LNCaP clone FGC (cell line): ENCODE data around the gene TNFRSF21.
"Not testable (repeated sequence)": the region's sequence is repeated elsewhere in the genome, so short reads cannot be mapped to it uniquely, and the experiment has no call there.

Experiments
- DNase-seq: peaks from one replicate; pipeline ENCODE4 v3.0.0-alpha.2; 2011; ENCODE audit warnings: low read depth
- H3K4me3 ChIP-seq: 2 replicates; pipeline ENCODE4 v1.5.1; 2011; ENCODE audit warnings: mild to moderate bottlenecking, low read depth, low read length, control low read depth
- CTCF ChIP-seq: IDR thresholded peaks from 2 replicates; pipeline ENCODE4 v1.5.1; 2012; ENCODE audit warnings: mild to moderate bottlenecking; ENCODE audit not compliant: control insufficient read depth, insufficient read depth; ENCODE audit errors: extremely low read depth

Gene TNFRSF21

GRCh38 chr6:47275640-47276039 lies 34.1 kb downstream of the TNFRSF21 start:
- DNase-seq: no peak
- no peak overlapping the region for H3K4me3 ChIP-seq
- no peak for TF ChIP-seq CTCF

- not testable (repeated sequence) for H3K4me3 ChIP-seq, DNase-seq
Observed at GRCh38 chr6:47275132-47275531, 34.6 kb downstream of the TNFRSF21 start.

- no peak overlapping the region for H3K4me3 ChIP-seq
- DNase-seq: no peak
- TF ChIP-seq CTCF: no peak
Observed at GRCh38 chr6:47268572-47269187, 41.0 kb downstream of the TNFRSF21 start.

GRCh38 chr6:47267301-47267700 lies 42.4 kb downstream of the TNFRSF21 start:
- no peak overlapping the region for H3K4me3 ChIP-seq
- DNase-seq: no peak
- no peak for TF ChIP-seq CTCF

GRCh38 chr6:47265971-47266370 lies 43.7 kb downstream of the TNFRSF21 start:
- H3K4me3 ChIP-seq: no peak overlapping the region
- no peak for TF ChIP-seq CTCF
- DNase-seq: no peak

- no peak for DNase-seq
- no peak for TF ChIP-seq CTCF
Observed at GRCh38 chr6:47264775-47265184, 44.9 kb downstream of the TNFRSF21 start.

GRCh38 chr6:47263268-47263667 lies 46.4 kb downstream of the TNFRSF21 start:
- TF ChIP-seq CTCF: no peak
- H3K4me3 ChIP-seq: no peak overlapping the region
- no peak for DNase-seq

More at GRCh38 chr6:47264775-47265184, 44.9 kb downstream of the TNFRSF21 start:
- H3K4me3 ChIP-seq: no peak overlapping the region

- no peak for TF ChIP-seq CTCF
- no peak for DNase-seq
- H3K4me3 ChIP-seq: no peak overlapping the region
Observed at GRCh38 chr6:47262231-47262630, 47.5 kb downstream of the TNFRSF21 start.
